Measurements from ENCODE around the gene CLN5.
"Not testable (repeated sequence)": the region's sequence is repeated elsewhere in the genome, so short reads cannot be mapped to it uniquely, and the experiment has no call there.

Gene CLN5

DNA sequence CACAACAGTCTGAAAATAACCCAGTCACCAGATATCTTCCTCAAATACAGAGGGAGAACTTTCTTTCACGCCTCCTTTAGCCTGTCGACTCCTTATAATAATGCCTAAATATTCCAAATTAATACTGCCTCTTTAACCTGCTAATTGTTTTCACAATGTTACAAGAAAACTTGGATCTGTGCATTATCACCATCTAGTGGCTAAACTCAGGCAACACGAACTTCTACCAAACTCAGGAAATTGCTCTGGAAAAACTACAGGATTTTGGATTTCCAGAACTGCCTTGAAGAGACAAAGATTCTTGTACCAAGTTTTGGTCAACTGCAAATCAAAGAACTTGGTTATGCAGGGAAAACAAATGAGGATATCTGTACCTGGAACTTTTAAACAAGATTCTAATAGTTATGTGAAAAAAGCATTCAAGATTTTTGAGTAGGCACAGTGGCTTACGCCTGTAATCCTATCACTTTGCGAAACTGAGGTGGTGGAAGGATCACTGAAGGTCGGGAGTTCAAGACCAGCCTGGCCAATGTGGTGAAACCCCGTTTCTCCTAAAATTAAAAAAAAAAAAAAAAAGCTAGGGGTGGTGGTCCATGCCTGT, 10.8 kb downstream of the CLN5 start:
- TF ChIP-seq, protein P1, sequence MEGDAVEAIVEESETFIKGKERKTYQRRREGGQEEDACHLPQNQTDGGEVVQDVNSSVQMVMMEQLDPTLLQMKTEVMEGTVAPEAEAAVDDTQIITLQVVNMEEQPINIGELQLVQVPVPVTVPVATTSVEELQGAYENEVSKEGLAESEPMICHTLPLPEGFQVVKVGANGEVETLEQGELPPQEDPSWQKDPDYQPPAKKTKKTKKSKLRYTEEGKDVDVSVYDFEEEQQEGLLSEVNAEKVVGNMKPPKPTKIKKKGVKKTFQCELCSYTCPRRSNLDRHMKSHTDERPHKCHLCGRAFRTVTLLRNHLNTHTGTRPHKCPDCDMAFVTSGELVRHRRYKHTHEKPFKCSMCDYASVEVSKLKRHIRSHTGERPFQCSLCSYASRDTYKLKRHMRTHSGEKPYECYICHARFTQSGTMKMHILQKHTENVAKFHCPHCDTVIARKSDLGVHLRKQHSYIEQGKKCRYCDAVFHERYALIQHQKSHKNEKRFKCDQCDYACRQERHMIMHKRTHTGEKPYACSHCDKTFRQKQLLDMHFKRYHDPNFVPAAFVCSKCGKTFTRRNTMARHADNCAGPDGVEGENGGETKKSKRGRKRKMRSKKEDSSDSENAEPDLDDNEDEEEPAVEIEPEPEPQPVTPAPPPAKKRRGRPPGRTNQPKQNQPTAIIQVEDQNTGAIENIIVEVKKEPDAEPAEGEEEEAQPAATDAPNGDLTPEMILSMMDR (IDR thresholded peaks at IDR 0.05; ENCODE audit: insufficient read depth, missing control alignments), result peak; percentile 66
- FAIRE-seq (no peak), DNase-seq (ENCODE audit: insufficient read length, low spot score) (no peak)

DNA sequence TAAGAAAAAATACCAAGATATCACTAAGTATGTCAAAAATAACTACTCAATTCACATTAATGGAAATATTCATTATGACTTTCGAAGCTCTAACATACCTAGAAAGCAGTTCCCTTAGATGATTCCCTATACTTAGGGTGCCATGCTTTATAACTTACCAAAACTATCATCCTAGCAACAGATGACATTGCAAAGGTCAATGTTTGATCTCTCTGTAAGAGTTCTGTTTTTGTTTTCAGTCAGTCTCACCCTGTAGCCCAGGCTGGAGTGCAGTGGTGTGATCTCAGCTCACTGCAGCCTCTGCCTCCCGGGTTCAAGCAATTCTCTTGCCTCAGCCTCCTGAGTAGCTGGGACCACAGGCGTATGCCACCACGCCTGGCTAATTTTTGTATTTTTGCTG, 16.5 kb downstream of the CLN5 start:
- not testable (repeated sequence) for DNase-seq (ENCODE audit: insufficient read length, low spot score); FAIRE-seq

DNA sequence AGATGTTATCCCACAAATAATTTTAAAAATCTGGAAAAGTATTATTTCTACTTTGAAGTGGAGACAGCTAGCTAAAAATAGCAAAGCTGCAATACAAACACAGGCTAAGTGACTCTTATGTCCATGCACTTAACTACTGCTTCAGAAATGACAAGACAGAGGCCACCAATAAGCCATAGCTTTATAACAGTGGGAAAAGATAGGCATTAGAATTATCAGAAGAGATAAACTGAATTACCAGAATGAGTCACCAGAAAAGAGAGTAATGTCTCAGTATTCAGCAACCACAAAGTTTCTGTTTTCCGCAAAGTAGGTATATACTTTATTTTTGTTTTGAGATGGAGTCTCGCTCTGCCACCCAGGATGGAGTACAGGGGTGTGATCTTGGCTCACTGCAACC, 17.1 kb downstream of the CLN5 start:
- TF ChIP-seq, protein P1 (IDR thresholded peaks at IDR 0.05; ENCODE audit: insufficient read depth, missing control alignments), result no peak
- DNase-seq (ENCODE audit: insufficient read length, low spot score), result no peak
- no peak for FAIRE-seq

DNA sequence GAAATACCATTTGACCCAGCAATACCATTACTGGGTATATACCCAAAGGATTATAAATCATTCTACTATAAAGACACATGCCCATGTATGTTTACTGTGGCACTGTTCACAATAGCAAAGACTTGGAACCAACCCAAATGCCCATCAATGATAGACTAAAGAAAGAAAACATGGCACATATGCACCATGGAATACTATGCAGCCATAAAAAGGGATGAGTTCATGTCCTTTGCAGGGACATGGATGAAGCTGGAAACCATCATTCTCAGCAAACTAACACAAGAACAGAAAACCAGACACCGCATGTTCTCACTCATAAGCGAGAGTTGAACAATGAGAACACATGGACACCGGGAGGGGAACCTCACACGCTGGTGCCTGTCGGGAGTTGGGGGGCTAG, 17.8 kb downstream of the CLN5 start:
- not testable (repeated sequence) for DNase-seq (ENCODE audit: insufficient read length, low spot score); FAIRE-seq

DNA sequence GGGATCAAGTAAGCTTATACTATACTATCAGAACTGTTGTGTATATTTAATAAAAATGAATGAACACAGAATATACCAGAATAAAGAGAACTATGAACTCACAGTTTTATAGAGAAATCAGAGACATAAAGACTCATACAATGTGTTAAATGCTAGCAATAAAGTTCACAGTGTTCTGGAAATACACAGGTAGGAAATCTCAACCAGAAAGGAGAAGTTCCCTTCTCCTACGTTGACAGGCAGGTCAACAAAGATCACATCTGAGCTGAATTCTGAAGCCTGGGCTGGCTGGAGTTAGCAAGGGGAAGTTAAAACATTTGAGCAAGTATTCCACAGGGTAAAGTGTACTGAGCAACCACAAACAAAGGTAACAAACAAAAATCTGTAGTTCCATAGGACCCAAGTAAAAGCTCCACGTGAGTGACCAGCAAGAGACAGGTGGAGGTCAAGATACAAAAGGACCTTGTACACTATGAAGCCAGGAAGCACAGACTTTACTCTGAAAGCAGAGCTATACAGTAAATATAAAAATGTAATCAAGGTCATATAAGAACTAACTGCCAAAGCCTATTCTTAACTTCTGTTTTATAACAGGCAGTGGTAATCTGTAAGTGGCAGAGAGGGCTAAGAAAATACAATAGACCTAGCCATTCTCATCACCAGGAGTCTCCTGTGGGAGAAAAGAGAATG, 22.1 kb downstream of the CLN5 start:
- DNase-seq (ENCODE audit: insufficient read length, low spot score) (no peak), FAIRE-seq (no peak)
- TF ChIP-seq, protein P1 (IDR thresholded peaks at IDR 0.05; ENCODE audit: insufficient read depth, missing control alignments), result no peak

DNA sequence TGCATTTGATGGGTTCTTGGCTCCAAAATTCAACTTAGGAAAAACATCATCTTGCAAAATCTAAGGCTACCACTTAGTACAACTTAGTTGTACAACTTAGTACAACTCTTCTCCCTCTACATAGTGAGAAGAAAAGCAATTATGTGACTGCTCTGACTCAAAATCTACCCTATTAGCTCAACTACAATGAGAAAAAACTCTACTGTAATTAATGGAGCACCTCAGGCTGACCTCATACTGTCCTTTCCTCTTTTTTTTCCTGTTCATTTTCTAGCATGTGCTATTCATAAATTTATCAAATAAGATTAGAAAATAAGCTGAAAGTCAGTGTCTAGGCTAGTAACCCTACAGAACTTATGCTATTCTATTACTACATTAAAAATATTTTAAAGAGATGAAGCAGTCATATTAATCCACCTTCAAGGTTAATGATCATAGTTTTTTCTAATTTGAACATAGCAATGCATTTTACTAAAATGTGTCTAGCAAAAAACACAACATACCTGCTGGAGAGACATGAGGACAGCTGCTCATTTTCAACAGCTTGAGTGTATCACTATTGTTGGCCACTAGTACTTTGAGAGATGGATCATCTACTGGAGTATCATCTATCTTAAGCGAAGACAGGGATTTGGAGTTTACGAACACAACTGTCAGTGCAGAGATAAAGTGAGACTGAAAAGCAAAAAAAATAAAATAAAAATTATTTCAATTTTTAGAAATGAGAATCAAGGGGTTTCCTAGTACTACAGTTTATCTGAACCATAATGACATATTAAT, 23.2 kb downstream of the CLN5 start:
- FAIRE-seq (no peak), DNase-seq (ENCODE audit: insufficient read length, low spot score) (no peak)
- TF ChIP-seq, protein P1 (IDR thresholded peaks at IDR 0.05; ENCODE audit: insufficient read depth, missing control alignments), result no peak

DNA sequence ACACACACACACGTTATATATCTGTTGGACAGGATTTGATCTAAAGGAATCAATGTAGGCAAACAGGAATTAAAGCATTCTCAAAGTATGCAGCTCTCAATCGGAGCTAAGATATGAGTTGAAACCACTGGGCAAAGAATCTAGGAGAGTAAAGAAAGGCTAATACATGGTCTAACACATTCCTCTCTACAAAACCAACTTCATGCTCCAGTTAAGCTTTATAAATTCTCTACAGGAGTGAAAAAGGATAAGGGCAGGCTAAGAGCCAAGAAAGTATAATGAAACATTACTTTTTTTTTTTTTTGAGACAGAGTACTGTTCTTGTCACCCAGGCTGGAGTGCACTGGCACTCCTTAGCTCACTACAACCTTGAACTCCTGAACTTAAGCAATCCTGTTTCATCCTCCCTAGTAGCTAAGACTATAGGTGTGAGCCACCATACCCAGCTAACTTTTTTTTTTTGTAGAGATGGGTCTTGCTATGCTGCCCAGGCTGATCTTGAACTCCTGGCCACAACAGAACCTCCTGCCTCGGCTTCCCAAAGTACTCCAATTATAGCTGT, 24.5 kb downstream of the CLN5 start:
- FAIRE-seq (peak; percentile 16), DNase-seq (ENCODE audit: insufficient read length, low spot score) (no peak)
- TF ChIP-seq, protein P1 (IDR thresholded peaks at IDR 0.05; ENCODE audit: insufficient read depth, missing control alignments), result no peak

Data from D721Med (cell line).